GM18951 (cell line): ENCODE data around the gene FOXI1.

Experiments used
- POLR2A ChIP-seq: IDR thresholded peaks from 4 replicates; pipeline ENCODE4 v1.6.1; 2011; ENCODE audit warnings: mild to moderate bottlenecking; ENCODE audit not compliant: insufficient read length, insufficient read depth; ENCODE audit errors: extremely low read depth
- in situ Hi-C: fragments of 300-500 bp; cut with MboI; formaldehyde crosslinking; loops from one replicate; pipeline ENCODE4 v1.12.0; 2022; ENCODE audit warnings: low sequenced_read_pairs, mixed read lengths, inconsistent platforms; ENCODE audit not compliant: unreplicated experiment

The FOXI1 gene

GRCh38 chr5:170142196-170142595 lies 36.5 kb downstream of the FOXI1 start:
- in situ Hi-C loops = no loop called here
- TF ChIP-seq POLR2A = no peak

- in situ Hi-C loops = no loop called here
- TF ChIP-seq POLR2A = no peak
These were observed 37.4 kb downstream of the FOXI1 start for GRCh38 chr5:170143091-170143490.

GRCh38 chr5:170143710-170144109 lies 38.0 kb downstream of the FOXI1 start:
- in situ Hi-C loops = no loop called here
- TF ChIP-seq POLR2A = no peak

GRCh38 chr5:170144286-170145023 lies 38.8 kb downstream of the FOXI1 start:
- TF ChIP-seq POLR2A = no peak
- in situ Hi-C loops = no loop called here

- no peak for TF ChIP-seq POLR2A
- in situ Hi-C loops = no loop called here
These were observed 39.8 kb downstream of the FOXI1 start for GRCh38 chr5:170145462-170145861.

GRCh38 chr5:170147051-170147752 lies 41.5 kb downstream of the FOXI1 start:
- in situ Hi-C loops = no loop called here
- TF ChIP-seq POLR2A = no peak

- no peak for TF ChIP-seq POLR2A
- in situ Hi-C loops = no loop called here
These were observed 42.1 kb downstream of the FOXI1 start for GRCh38 chr5:170147753-170148264.

GRCh38 chr5:170148430-170149205 lies 42.9 kb downstream of the FOXI1 start:
- TF ChIP-seq POLR2A = no peak

GRCh38 chr5:170149206-170149515 lies 43.5 kb downstream of the FOXI1 start:
- in situ Hi-C loops = no loop called here
- TF ChIP-seq POLR2A = no peak

More at GRCh38 chr5:170148430-170149205, 42.9 kb downstream of the FOXI1 start:
- in situ Hi-C loops = no loop called here

GRCh38 chr5:170150713-170151096 lies 45.0 kb downstream of the FOXI1 start:
- in situ Hi-C loops = no loop called here
- no peak for TF ChIP-seq POLR2A

- TF ChIP-seq POLR2A = no peak
- in situ Hi-C loops = no loop called here
These were observed 45.6 kb downstream of the FOXI1 start for GRCh38 chr5:170151097-170151831.

- in situ Hi-C loops = no loop called here
- TF ChIP-seq POLR2A = no peak
These were observed 47.1 kb downstream of the FOXI1 start for GRCh38 chr5:170152767-170153166.

GRCh38 chr5:170154297-170154696 lies 48.6 kb downstream of the FOXI1 start:
- no peak for TF ChIP-seq POLR2A
- in situ Hi-C loops = no loop called here
